Occipital lobe (tissue), 2 donors: ENCODE data around the gene PDGFB. TPM values are rescaled to one million over a fixed set of nuclear protein-coding genes. Genes with fewer than 3 reads are reported as not detected.

Experiments used
- DNase-seq: peaks from one replicate; lab custom pipeline; 2025; lab: John Stamatoyannopoulos, UW
- total RNA-seq: library from RNA; depleted of rRNA; stranded (reverse); fragments of >200 nt; gene quantifications from one replicate; pipeline ENCODE4 v1.2.3, GENCODE V29; 2014

Gene PDGFB
- total RNA-seq, 1 donor from 2014 or later = 2.5 TPM

DNA sequence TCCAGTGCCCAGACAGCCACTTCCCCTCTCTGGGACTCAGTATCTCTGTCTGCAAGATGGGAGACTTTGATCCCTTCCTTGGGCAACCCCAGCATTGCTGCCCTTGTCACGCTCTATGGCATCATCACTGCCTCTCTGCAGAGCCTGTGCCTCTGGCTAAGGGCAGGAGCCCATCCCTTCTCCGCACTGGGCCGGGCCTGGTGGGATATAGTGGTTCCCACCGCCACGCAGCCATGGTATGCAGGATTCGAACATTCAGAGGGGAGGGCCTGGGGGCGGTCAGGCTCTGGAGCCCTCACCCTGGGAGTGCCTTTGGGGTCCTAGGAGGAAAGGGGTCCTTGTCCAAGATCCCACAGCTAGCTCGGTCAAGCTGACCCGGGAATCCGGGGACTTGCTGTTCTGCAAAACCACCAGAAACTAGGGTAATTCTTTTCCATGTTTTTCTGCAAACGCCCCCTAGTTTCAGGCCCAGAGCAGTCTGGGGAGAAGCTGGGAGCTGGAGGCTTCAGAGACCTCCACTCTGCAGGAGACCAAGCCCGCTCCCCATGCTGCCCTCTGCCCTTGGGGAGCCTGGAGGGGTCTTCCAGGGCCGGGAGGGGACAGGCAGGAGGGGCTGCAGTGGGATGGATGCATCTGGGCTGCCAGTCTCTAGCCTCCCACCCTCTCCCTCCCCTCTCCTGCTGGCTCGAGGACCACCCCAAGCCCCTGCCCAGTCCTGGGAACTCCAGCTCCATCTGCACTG, 67.9 kb downstream of the PDGFB start:
- no peak for DNase-seq

GRCh38 chr22:39176143-39176713, 68.6 kb downstream of the PDGFB start:
- no peak for DNase-seq

GRCh38 chr22:39175353-39176142, 69.2 kb downstream of the PDGFB start:
- DNase-seq = no peak

- DNase-seq = no peak
These were observed 70.1 kb downstream of the PDGFB start for GRCh38 chr22:39174498-39175352.

DNA sequence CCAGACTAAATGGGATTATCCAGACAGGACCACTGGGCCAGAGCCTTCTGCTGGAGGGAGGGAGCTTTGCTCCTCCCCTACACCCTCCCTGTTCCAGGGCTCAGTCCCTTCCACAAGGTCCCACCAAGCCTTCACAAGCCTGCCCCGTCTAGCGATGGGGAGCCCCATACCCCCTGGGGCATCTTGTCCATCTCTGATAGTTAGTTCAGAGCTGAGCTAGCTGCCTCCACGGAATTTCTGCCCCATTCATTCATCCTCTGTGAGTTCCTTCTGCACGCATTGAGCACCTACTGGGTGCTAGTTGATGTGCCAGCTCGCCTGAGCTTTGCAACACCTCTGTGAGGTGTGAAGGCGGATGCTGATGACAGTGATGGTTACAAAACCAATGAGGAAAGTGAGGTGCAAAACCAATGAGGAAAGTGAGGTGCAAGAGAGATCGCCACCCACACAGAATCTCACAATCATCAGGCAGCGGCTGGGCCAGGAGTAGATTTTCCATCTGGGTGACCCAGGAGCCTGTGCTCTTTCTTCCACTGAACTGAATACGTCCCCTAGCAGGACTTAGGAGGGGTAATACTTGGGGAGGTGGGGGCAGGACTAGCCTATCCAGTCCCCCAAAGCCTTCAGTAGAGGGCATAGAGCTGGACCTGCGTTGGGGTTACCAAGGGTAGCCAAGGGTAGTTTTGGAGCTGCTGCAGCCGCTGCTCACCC, 70.8 kb downstream of the PDGFB start:
- DNase-seq = no peak

Other genes with a start within 250 kb of the PDGFB start
- gene APOBEC3C, start 230.7 kb downstream of the PDGFB start, total RNA-seq = 0.31 TPM
- 0.16 TPM for gene APOBEC3D, start 223.9 kb downstream of the PDGFB start, total RNA-seq
- 0.31 TPM for gene APOBEC3F, start 204.1 kb downstream of the PDGFB start, total RNA-seq
- gene APOBEC3G, start 167.7 kb downstream of the PDGFB start, total RNA-seq = 1.9 TPM
- not detected for gene APOBEC3H, start 147.7 kb downstream of the PDGFB start, total RNA-seq
- gene CBX7, start 92.3 kb downstream of the PDGFB start, total RNA-seq = 6.6 TPM
- gene RPL3, start 74.6 kb upstream of the PDGFB start, total RNA-seq = 1,406 TPM
- gene SYNGR1, start 105.0 kb upstream of the PDGFB start, total RNA-seq = 63.9 TPM
- 15.4 TPM for gene TAB1, start 154.8 kb upstream of the PDGFB start, total RNA-seq
- 24.8 TPM for gene MGAT3, start 212.0 kb upstream of the PDGFB start, total RNA-seq